ENCODE measurements around the gene SOX15.
A peak's percentile ranks its signal among the peaks of the same experiment; 100 is the strongest.

The SOX15 gene

DNA sequence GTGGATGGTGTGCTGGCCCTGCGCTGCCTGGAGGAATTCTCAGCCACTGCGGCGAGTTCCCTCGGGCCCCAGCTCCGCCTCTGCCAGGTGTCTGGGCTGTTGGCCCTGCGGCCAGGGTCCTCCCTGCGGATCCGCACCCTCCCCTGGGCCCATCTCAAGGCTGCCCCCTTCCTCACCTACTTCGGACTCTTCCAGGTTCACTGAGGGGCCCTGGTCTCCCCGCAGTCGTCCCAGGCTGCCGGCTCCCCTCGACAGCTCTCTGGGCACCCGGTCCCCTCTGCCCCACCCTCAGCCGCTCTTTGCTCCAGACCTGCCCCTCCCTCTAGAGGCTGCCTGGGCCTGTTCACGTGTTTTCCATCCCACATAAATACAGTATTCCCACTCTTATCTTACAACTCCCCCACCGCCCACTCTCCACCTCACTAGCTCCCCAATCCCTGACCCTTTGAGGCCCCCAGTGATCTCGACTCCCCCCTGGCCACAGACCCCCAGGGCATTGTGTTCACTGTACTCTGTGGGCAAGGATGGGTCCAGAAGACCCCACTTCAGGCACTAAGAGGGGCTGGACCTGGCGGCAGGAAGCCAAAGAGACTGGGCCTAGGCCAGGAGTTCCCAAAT lies 32.6 kb downstream of the SOX15 start:
- Histone ChIP-seq H3K27ac (ENCODE audit: insufficient read depth, low read length, poor library complexity, severe bottlenecking) (no peak overlapping the region), H3K9me3 (ENCODE audit: control insufficient read depth, low read length) (no peaks in the 10 kb centered on the region), H3K4me1 (ENCODE audit: control insufficient read depth, insufficient read depth, low read length, poor library complexity, severe bottlenecking) (peaks cover 29% of the 10 kb centered on the region), H3K4me3 (ENCODE audit: insufficient read depth, low read depth, low read length, poor library complexity, severe bottlenecking) (no peak overlapping the region), H3K36me3 (ENCODE audit: control insufficient read depth, insufficient read depth, low read length) (peaks cover 6% of the 10 kb centered on the region), H3K27me3 (replicated peaks; ENCODE audit: control insufficient read depth, insufficient read depth, low read length, poor library complexity, severe bottlenecking) (no peaks in the 10 kb centered on the region)
- no peak for DNase-seq

- Histone ChIP-seq H3K36me3 (ENCODE audit: control insufficient read depth, insufficient read depth, low read length) (peaks cover 6% of the 10 kb centered on the region), H3K27ac (ENCODE audit: insufficient read depth, low read length, poor library complexity, severe bottlenecking) (no peak overlapping the region), H3K27me3 (replicated peaks; ENCODE audit: control insufficient read depth, insufficient read depth, low read length, poor library complexity, severe bottlenecking) (no peaks in the 10 kb centered on the region), H3K9me3 (ENCODE audit: control insufficient read depth, low read length) (no peaks in the 10 kb centered on the region), H3K4me1 (ENCODE audit: control insufficient read depth, insufficient read depth, low read length, poor library complexity, severe bottlenecking) (peaks cover 29% of the 10 kb centered on the region), H3K4me3 (ENCODE audit: insufficient read depth, low read depth, low read length, poor library complexity, severe bottlenecking) (no peak overlapping the region)
- DNase-seq: no peak
Measured at GRCh38 chr17:7556627-7557026, 33.3 kb downstream of the SOX15 start.

DNA sequence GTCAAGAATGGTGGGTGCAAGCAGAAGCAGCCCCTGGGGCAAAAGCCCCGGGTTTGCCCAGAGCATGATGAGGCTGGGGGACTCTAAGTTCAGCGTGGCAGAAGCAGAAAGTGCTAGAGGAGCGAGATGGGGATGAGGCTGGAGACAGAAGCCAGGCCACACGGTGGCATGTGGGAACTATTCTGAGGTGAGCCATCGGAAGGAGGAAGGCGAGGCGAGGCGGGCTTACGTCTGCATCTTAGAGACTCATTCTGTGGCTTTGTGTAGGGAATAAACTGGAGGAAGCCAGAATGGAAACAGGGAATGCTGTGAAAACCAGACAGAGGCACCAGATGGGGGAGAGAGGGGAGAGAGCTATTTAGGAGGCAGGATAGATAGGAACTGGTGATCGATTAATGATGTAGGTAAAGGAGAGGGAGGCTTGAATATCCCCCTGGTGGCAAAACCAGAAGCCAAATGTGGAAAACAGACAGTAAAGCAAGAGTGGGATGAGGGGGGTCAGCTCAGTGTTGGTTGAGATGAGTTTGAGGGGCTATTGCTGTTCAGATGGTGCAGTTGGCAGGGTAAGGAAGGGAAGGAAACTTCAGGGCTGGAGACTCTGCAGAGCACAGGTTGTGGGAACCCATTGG lies 34.5 kb downstream of the SOX15 start:
- Histone ChIP-seq H3K36me3 (ENCODE audit: control insufficient read depth, insufficient read depth, low read length) (peaks cover 6% of the 10 kb centered on the region), H3K27me3 (replicated peaks; ENCODE audit: control insufficient read depth, insufficient read depth, low read length, poor library complexity, severe bottlenecking) (no peaks in the 10 kb centered on the region), H3K4me3 (ENCODE audit: insufficient read depth, low read depth, low read length, poor library complexity, severe bottlenecking) (no peak overlapping the region), H3K4me1 (ENCODE audit: control insufficient read depth, insufficient read depth, low read length, poor library complexity, severe bottlenecking) (peaks cover 32% of the 10 kb centered on the region), H3K27ac (ENCODE audit: insufficient read depth, low read length, poor library complexity, severe bottlenecking) (no peak overlapping the region), H3K9me3 (ENCODE audit: control insufficient read depth, low read length) (no peaks in the 10 kb centered on the region)
- no peak for DNase-seq

DNA sequence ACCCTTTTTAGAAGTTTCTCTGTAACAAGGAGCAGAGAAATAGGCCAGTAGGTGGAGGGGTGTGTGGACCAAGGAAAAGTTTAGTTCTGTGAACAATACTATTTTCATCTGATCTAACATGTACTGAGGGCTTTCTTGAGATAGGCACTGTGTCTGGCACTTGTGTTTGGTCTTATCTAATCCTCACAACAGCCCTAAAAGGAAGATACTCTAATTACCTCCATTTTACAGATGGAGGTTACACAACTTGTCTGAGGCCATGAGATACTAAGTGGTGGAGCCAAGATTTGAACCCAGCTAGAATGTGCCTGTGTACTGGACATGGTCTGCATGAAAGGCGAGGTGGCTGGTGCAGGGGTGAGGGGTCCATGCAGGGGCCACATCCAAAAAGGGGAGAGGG lies 36.5 kb downstream of the SOX15 start:
- Histone ChIP-seq H3K4me3 (ENCODE audit: insufficient read depth, low read depth, low read length, poor library complexity, severe bottlenecking) (no peak overlapping the region), H3K27me3 (replicated peaks; ENCODE audit: control insufficient read depth, insufficient read depth, low read length, poor library complexity, severe bottlenecking) (no peaks in the 10 kb centered on the region), H3K27ac (ENCODE audit: insufficient read depth, low read length, poor library complexity, severe bottlenecking) (peak overlapping the region; percentile 19), H3K9me3 (ENCODE audit: control insufficient read depth, low read length) (no peaks in the 10 kb centered on the region), H3K36me3 (ENCODE audit: control insufficient read depth, insufficient read depth, low read length) (peaks cover 6% of the 10 kb centered on the region), H3K4me1 (ENCODE audit: control insufficient read depth, insufficient read depth, low read length, poor library complexity, severe bottlenecking) (peaks cover 50% of the 10 kb centered on the region)
- DNase-seq: no peak

DNA sequence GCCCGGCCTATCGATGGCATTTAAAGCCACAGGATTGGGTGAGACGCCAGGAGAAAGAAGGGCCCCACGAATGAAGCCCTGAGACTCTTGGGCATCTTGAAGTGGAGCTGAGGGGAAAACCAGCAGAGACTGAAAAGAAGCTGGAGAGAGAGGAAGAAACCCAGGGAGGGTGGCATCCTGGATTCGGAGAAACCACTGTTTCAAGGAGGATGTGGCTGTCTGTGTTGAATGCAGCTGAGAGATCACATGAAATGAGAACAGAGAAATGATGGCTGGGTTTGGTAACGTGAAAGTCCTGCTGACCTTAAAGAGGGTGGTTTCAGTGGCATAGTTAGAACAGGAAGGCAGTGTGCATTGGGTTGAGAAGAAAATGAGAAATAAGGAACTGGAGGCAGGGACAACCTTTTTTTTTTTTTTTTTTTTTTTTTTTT lies 37.3 kb downstream of the SOX15 start:
- Histone ChIP-seq H3K4me3 (ENCODE audit: insufficient read depth, low read depth, low read length, poor library complexity, severe bottlenecking) (no peak overlapping the region), H3K36me3 (ENCODE audit: control insufficient read depth, insufficient read depth, low read length) (peaks cover 6% of the 10 kb centered on the region), H3K27me3 (replicated peaks; ENCODE audit: control insufficient read depth, insufficient read depth, low read length, poor library complexity, severe bottlenecking) (no peaks in the 10 kb centered on the region), H3K4me1 (ENCODE audit: control insufficient read depth, insufficient read depth, low read length, poor library complexity, severe bottlenecking) (peaks cover 53% of the 10 kb centered on the region), H3K27ac (ENCODE audit: insufficient read depth, low read length, poor library complexity, severe bottlenecking) (peak overlapping the region; percentile 42), H3K9me3 (ENCODE audit: control insufficient read depth, low read length) (no peaks in the 10 kb centered on the region)
- peak in 2 of 3 donors; percentile 11 to 21 for DNase-seq

DNA sequence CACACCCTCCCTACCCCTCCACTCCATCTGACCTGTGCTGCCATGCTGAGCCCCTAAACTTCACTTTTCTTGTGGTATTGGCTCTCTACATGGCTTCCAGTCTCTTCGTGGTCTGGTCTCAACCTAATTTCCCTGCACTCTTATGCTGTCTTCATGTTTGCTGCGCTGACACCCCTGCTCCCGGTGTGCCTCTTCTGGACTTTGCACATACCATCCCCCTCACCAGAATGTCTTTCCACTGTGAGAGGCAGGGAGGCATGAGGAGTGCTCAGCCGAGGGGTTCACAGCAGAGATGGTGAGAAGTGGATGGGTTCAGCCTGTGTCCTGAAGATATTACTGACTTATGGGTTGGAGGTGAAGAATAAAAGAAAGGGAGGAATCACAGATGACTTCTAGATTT lies 38.5 kb downstream of the SOX15 start:
- Histone ChIP-seq H3K4me1 (ENCODE audit: control insufficient read depth, insufficient read depth, low read length, poor library complexity, severe bottlenecking) (peaks cover 50% of the 10 kb centered on the region), H3K27me3 (replicated peaks; ENCODE audit: control insufficient read depth, insufficient read depth, low read length, poor library complexity, severe bottlenecking) (no peaks in the 10 kb centered on the region), H3K9me3 (ENCODE audit: control insufficient read depth, low read length) (no peaks in the 10 kb centered on the region), H3K27ac (ENCODE audit: insufficient read depth, low read length, poor library complexity, severe bottlenecking) (no peak overlapping the region), H3K4me3 (ENCODE audit: insufficient read depth, low read depth, low read length, poor library complexity, severe bottlenecking) (no peak overlapping the region), H3K36me3 (ENCODE audit: control insufficient read depth, insufficient read depth, low read length) (no peaks in the 10 kb centered on the region)
- no peak for DNase-seq

GRCh38 chr17:7550344-7550743 lies 39.5 kb downstream of the SOX15 start:
- no peak for DNase-seq
- H3K27ac ChIP-seq (ENCODE audit: insufficient read depth, low read length, poor library complexity, severe bottlenecking): peak overlapping the region; percentile 78
- H3K9me3 ChIP-seq (ENCODE audit: control insufficient read depth, low read length): no peaks in the 10 kb centered on the region
- H3K4me1 ChIP-seq (ENCODE audit: control insufficient read depth, insufficient read depth, low read length, poor library complexity, severe bottlenecking): peaks cover 50% of the 10 kb centered on the region
- H3K27me3 ChIP-seq (replicated peaks; ENCODE audit: control insufficient read depth, insufficient read depth, low read length, poor library complexity, severe bottlenecking): no peaks in the 10 kb centered on the region
- H3K36me3 ChIP-seq (ENCODE audit: control insufficient read depth, insufficient read depth, low read length): no peaks in the 10 kb centered on the region
- no peak overlapping the region for H3K4me3 ChIP-seq (ENCODE audit: insufficient read depth, low read depth, low read length, poor library complexity, severe bottlenecking)

DNA sequence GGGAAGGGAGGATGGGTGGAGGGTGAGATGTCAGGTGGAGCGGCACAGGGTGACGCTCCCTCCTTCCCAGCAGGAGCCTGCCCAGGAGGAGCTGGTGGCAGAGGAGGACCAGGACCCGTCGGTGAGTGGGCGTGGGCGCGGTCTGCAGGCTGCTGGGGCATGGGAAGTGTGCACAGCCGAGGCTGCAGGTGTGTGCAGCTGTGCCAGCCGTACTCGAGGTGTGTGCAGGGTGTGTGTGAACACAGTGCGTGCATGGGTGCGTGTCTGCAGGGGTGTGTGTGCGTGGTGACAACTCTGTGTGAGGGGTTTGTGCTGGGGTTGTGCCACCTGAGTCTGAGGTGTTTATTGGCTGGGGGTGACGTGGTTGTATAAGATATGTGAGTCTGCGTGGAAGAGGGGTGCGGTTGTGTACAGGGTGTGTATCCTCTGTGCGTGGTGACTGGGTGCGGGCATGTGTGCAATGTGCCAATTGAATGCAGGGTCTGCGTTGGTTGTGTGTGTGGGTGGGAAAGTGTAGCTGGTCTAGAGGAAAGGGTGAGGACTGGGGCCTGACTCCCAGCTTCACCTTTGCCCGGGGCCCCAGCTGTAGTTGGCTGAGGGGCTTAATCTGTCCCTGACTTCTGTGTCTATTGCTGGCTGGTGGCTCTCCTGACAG lies 40.4 kb downstream of the SOX15 start:
- H3K4me1 ChIP-seq (ENCODE audit: control insufficient read depth, insufficient read depth, low read length, poor library complexity, severe bottlenecking): peaks cover 50% of the 10 kb centered on the region
- no peaks in the 10 kb centered on the region for H3K9me3 ChIP-seq (ENCODE audit: control insufficient read depth, low read length)
- peak overlapping the region; percentile 78 for H3K27ac ChIP-seq (ENCODE audit: insufficient read depth, low read length, poor library complexity, severe bottlenecking)
- H3K4me3 ChIP-seq (ENCODE audit: insufficient read depth, low read depth, low read length, poor library complexity, severe bottlenecking): peak overlapping the region; percentile 80
- H3K27me3 ChIP-seq (replicated peaks; ENCODE audit: control insufficient read depth, insufficient read depth, low read length, poor library complexity, severe bottlenecking): no peaks in the 10 kb centered on the region
- peak in 1 of 3 donors; percentile 16 for DNase-seq
- no peaks in the 10 kb centered on the region for H3K36me3 ChIP-seq (ENCODE audit: control insufficient read depth, insufficient read depth, low read length)

DNA sequence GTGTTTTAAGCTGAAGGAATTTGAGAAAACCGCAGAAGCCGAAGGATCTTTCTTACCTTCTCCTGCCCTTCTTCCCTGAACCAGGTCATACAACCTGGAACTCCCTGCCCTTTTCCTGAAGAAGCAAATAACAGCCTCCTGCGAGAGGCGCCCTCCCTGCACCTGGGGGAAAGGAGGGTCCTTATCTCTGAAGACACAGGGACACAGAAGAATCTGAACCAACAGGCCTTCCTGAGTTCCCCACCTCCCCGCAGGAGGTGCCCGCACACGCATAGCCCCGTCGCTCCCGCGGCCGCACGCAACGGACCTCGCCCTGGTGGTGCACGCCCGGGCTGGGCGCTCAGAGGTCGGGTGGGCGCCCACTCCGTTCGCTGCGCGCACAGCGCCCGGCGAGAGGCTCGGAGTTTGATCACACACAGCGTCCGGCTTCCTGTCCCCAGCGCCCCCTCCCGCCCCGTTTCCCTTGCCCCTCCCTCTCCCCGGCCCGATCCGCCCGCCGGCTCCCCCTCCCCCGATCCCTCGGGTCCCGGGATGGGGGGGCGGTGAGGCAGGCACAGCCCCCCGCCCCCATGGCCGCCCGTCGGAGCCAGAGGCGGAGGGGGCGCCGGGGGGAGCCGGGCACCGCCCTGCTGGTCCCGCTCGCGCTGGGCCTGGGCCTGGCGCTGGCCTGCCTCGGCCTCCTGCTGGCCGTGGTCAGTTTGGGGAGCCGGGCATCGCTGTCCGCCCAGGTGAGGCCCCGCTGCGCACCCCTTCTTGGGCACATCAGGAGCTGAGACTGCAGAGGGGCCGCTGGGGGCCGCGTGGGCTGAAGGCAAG lies 41.1 kb downstream of the SOX15 start, which contains the start of gene TNFSF12:
Gene TNFSF12 (plus strand): TSS at position 474 of the 816 bp plus-strand sequence. CDS start 96 bp downstream, at position 570.
- Histone ChIP-seq H3K27ac (ENCODE audit: insufficient read depth, low read length, poor library complexity, severe bottlenecking) (peak within 1 kb of the TSS; percentile 78), H3K4me1 (ENCODE audit: control insufficient read depth, insufficient read depth, low read length, poor library complexity, severe bottlenecking) (peaks cover 45% of the 10 kb centered on the region), H3K36me3 (ENCODE audit: control insufficient read depth, insufficient read depth, low read length) (no peaks in the 10 kb centered on the region), H3K9me3 (ENCODE audit: control insufficient read depth, low read length) (no peaks in the 10 kb centered on the region), H3K4me3 (ENCODE audit: insufficient read depth, low read depth, low read length, poor library complexity, severe bottlenecking) (peak within 1 kb of the TSS; percentile 80), H3K27me3 (replicated peaks; ENCODE audit: control insufficient read depth, insufficient read depth, low read length, poor library complexity, severe bottlenecking) (no peaks in the 10 kb centered on the region)
- peak; percentile 33 to 43 (median 33) for DNase-seq

Measured in effector memory CD4-positive, alpha-beta T cell (primary cell).